Nephron progenitor cell (in vitro differentiated cells): ENCODE results near the gene PTRH2.

ENCODE experiments used
- DNase-seq: peaks from one replicate; pipeline ENCODE4 v3.0.0; 2021
- H3K27ac Mint-ChIP-seq: 2 replicates; pipeline ENCODE4 v1.8.0; 2021; ENCODE audit warnings: mild to moderate bottlenecking, moderate library complexity, mixed read lengths
- H3K27me3 Mint-ChIP-seq: 2 replicates; pipeline ENCODE4 v1.8.0; 2021; ENCODE audit warnings: mild to moderate bottlenecking, low read depth, mixed read lengths; ENCODE audit not compliant: poor library complexity
- H3K36me3 Mint-ChIP-seq: 2 replicates; pipeline ENCODE4 v1.8.0; 2021; ENCODE audit warnings: low read depth, mixed read lengths
- H3K4me1 Mint-ChIP-seq: 2 replicates; pipeline ENCODE4 v1.8.0; 2021; ENCODE audit warnings: mixed read lengths
- H3K4me3 Mint-ChIP-seq: 2 replicates; pipeline ENCODE4 v1.8.0; 2021; ENCODE audit warnings: mild to moderate bottlenecking, moderate library complexity, mixed read lengths
- H3K9me3 Mint-ChIP-seq: 2 replicates; pipeline ENCODE4 v1.8.0; 2021; ENCODE audit warnings: mild to moderate bottlenecking, moderate library complexity, mixed read lengths
- CTCF ChIP-seq: fragments of 200-600 bp; sonication (generic); IDR thresholded peaks from 2 replicates; pipeline ENCODE4 v1.5.0; 2021; ENCODE audit warnings: antibody characterized with exemption

Gene PTRH2

GRCh38 chr17:59752446-59752845 lies 45.2 kb upstream of the PTRH2 start:
- Mint-ChIP-seq H3K4me1 (peaks cover 19% of the 10 kb centered on the region), H3K27me3 (no peaks in the 10 kb centered on the region), H3K9me3 (no peaks in the 10 kb centered on the region), H3K27ac (no peak overlapping the region), H3K4me3 (no peak overlapping the region), H3K36me3 (peaks cover 2% of the 10 kb centered on the region)
- no peak for DNase-seq
- no peak for TF ChIP-seq CTCF

GRCh38 chr17:59751955-59752413 lies 44.8 kb upstream of the PTRH2 start:
- DNase-seq = no peak
- no peaks in the 10 kb centered on the region for H3K36me3 Mint-ChIP-seq
- no peak for TF ChIP-seq CTCF
- H3K4me3 Mint-ChIP-seq = no peak overlapping the region
- peaks cover 19% of the 10 kb centered on the region for H3K4me1 Mint-ChIP-seq
- no peaks in the 10 kb centered on the region for H3K9me3 Mint-ChIP-seq
- peak overlapping the region; percentile 39 for H3K27ac Mint-ChIP-seq
- no peaks in the 10 kb centered on the region for H3K27me3 Mint-ChIP-seq

- Mint-ChIP-seq H3K4me1 (peaks cover 4% of the 10 kb centered on the region), H3K27me3 (no peaks in the 10 kb centered on the region), H3K4me3 (no peak overlapping the region), H3K9me3 (peaks cover 4% of the 10 kb centered on the region), H3K27ac (no peak overlapping the region), H3K36me3 (peaks cover 19% of the 10 kb centered on the region)
- DNase-seq = no peak
- TF ChIP-seq CTCF = no peak
Measured at GRCh38 chr17:59748591-59748990, 41.4 kb upstream of the PTRH2 start.

GRCh38 chr17:59746849-59747445 lies 39.7 kb upstream of the PTRH2 start:
- peaks cover 35% of the 10 kb centered on the region for H3K36me3 Mint-ChIP-seq
- no peak overlapping the region for H3K27ac Mint-ChIP-seq
- peak; percentile 51 for TF ChIP-seq CTCF

GRCh38 chr17:59745040-59745439 lies 37.8 kb upstream of the PTRH2 start:
- no peak overlapping the region for H3K27ac Mint-ChIP-seq
- no peak for DNase-seq
- no peaks in the 10 kb centered on the region for H3K27me3 Mint-ChIP-seq
- no peaks in the 10 kb centered on the region for H3K4me1 Mint-ChIP-seq
- no peak for TF ChIP-seq CTCF
- H3K36me3 Mint-ChIP-seq = peaks cover 45% of the 10 kb centered on the region
- H3K4me3 Mint-ChIP-seq = no peak overlapping the region
- peaks cover 14% of the 10 kb centered on the region for H3K9me3 Mint-ChIP-seq

More at GRCh38 chr17:59746849-59747445, 39.7 kb upstream of the PTRH2 start:
- no peaks in the 10 kb centered on the region for H3K4me1 Mint-ChIP-seq
- no peak overlapping the region for H3K4me3 Mint-ChIP-seq
- no peak for DNase-seq
- no peaks in the 10 kb centered on the region for H3K27me3 Mint-ChIP-seq
- H3K9me3 Mint-ChIP-seq = peaks cover 14% of the 10 kb centered on the region

- no peak for DNase-seq
- H3K27ac Mint-ChIP-seq = no peak overlapping the region
- H3K36me3 Mint-ChIP-seq = peaks cover 45% of the 10 kb centered on the region
- H3K9me3 Mint-ChIP-seq = peaks cover 14% of the 10 kb centered on the region
- TF ChIP-seq CTCF = no peak
- no peaks in the 10 kb centered on the region for H3K27me3 Mint-ChIP-seq
- no peaks in the 10 kb centered on the region for H3K4me1 Mint-ChIP-seq
- H3K4me3 Mint-ChIP-seq = no peak overlapping the region
Measured at GRCh38 chr17:59743842-59744241, 36.6 kb upstream of the PTRH2 start.
